ENCODE results near the gene NT5C3B. TPM values are rescaled to one million over a fixed set of nuclear protein-coding genes. Genes with fewer than 3 reads are reported as not detected.

The NT5C3B gene
- total RNA-seq, 2 experiments from 2014 or later: 0.16 to 12.1 TPM

DNA sequence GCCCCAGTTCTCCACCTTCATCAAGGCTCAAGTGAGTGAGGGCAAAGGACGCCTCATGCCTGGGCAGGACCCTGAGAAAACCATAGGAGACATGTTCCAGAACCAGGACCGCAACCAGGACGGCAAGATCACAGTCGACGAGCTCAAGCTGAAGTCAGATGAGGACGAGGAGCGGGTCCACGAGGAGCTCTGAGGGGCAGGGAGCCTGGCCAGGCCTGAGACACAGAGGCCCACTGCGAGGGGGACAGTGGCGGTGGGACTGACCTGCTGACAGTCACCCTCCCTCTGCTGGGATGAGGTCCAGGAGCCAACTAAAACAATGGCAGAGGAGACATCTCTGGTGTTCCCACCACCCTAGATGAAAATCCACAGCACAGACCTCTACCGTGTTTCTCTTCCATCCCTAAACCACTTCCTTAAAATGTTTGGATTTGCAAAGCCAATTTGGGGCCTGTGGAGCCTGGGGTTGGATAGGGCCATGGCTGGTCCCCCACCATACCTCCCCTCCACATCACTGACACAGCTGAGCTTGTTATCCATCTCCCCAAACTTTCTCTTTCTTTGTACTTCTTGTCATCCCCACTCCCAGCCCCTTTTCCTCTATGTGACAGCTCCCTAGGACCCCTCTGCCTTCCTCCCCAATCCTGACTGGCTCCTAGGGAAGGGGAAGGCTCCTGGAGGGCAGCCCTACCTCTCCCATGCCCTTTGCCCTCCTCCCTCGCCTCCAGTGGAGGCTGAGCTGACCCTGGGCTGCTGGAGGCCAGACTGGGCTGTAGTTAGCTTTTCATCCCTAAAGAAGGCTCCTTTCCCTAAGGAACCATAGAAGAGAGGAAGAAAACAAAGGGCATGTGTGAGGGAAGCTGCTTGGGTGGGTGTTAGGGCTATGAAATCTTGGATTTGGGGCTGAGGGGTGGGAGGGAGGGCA, 13.6 kb downstream of the NT5C3B start:
- Histone ChIP-seq H3K36me3 (ENCODE audit: insufficient read depth, low read length) (no peaks in the 10 kb centered on the region), H3K27ac (ENCODE audit: low read depth, low read length, poor library complexity, severe bottlenecking) (no peak overlapping the region), H3K9me2 (ENCODE audit: insufficient read depth, low read length) (no peaks in the 10 kb centered on the region), H4K20me1 (ENCODE audit: insufficient read depth, low read length) (no peaks in the 10 kb centered on the region), H3K9me3 (ENCODE audit: low read length) (no peaks in the 10 kb centered on the region), H2AFZ (ENCODE audit: low read length) (no peak overlapping the region), H3K4me3 (ENCODE audit: low read depth, low read length, poor library complexity, severe bottlenecking) (no peak overlapping the region), H3K79me2 (ENCODE audit: insufficient read depth, low read depth, low read length) (no peaks in the 10 kb centered on the region), H3K4me1 (ENCODE audit: insufficient read depth, low read length, poor library complexity, severe bottlenecking) (no peaks in the 10 kb centered on the region), H3K4me2 (ENCODE audit: low read length) (no peak overlapping the region)
- intact Hi-C loops (cut with micrococcal nuclease; ENCODE audit: unreplicated experiment): no loop called here
- no peak for TF ChIP-seq EZH2phosphoT487 (IDR thresholded peaks at IDR 0.05; ENCODE audit: borderline replicate concordance, low read depth, low read length)
- TF ChIP-seq CTCF (conservative IDR thresholded peaks at IDR 0.05; ENCODE audit: low read length): no peak
- no peak for DNase-seq (ENCODE audit: low spot score)
- BruUV-seq (replicated peaks): no TSS peak
- ChIA-PET POLR2A (interaction anchor here (0.7 kb wide), 1 partner anchor 11 kb away, joined by 3 read pairs; the partner anchor contains the start of gene P3H4), CTCF (ENCODE audit: unreplicated experiment) (no interaction called here)

DNA sequence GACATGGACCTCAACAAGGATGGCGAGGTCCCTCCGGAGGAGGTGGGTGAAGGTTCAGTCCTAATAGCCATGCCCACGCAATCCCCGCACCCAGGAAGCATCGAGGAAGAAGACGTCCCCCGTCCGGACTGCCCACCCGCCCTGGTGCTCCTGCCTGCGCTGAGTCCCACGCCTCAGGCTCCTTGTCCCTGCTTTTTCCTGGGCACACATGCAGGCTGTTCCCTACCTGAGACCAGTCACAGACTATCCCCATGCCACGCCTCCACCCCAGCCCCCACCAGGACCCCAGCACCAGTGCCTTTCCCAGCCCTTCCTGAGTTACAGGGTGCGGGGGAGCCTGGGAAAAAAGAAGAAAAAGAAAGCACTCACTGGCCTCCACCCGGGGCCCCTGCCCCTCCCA, 14.3 kb downstream of the NT5C3B start:
- Histone ChIP-seq H3K79me2 (ENCODE audit: insufficient read depth, low read depth, low read length) (no peaks in the 10 kb centered on the region), H4K20me1 (ENCODE audit: insufficient read depth, low read length) (no peaks in the 10 kb centered on the region), H3K27ac (ENCODE audit: low read depth, low read length, poor library complexity, severe bottlenecking) (no peak overlapping the region), H3K4me2 (ENCODE audit: low read length) (no peak overlapping the region), H3K9me2 (ENCODE audit: insufficient read depth, low read length) (no peaks in the 10 kb centered on the region), H3K9me3 (ENCODE audit: low read length) (no peaks in the 10 kb centered on the region), H2AFZ (ENCODE audit: low read length) (no peak overlapping the region), H3K4me1 (ENCODE audit: insufficient read depth, low read length, poor library complexity, severe bottlenecking) (no peaks in the 10 kb centered on the region), H3K4me3 (ENCODE audit: low read depth, low read length, poor library complexity, severe bottlenecking) (no peak overlapping the region), H3K36me3 (ENCODE audit: insufficient read depth, low read length) (no peaks in the 10 kb centered on the region)
- TF ChIP-seq CTCF (conservative IDR thresholded peaks at IDR 0.05; ENCODE audit: low read length): no peak
- TF ChIP-seq EZH2phosphoT487 (IDR thresholded peaks at IDR 0.05; ENCODE audit: borderline replicate concordance, low read depth, low read length): no peak
- BruUV-seq (replicated peaks): no TSS peak
- intact Hi-C loops (cut with micrococcal nuclease; ENCODE audit: unreplicated experiment): no loop called here
- POLR2A ChIA-PET: no interaction called here
- CTCF ChIA-PET (ENCODE audit: unreplicated experiment): no interaction called here
- DNase-seq (ENCODE audit: low spot score): no peak

GRCh38 chr17:41818024-41818423, 18.0 kb downstream of the NT5C3B start:
- no peak for TF ChIP-seq EZH2phosphoT487 (IDR thresholded peaks at IDR 0.05; ENCODE audit: borderline replicate concordance, low read depth, low read length)
- no peak for TF ChIP-seq CTCF (conservative IDR thresholded peaks at IDR 0.05; ENCODE audit: low read length)
- Histone ChIP-seq H3K9me2 (ENCODE audit: insufficient read depth, low read length) (no peaks in the 10 kb centered on the region), H3K79me2 (ENCODE audit: insufficient read depth, low read depth, low read length) (no peaks in the 10 kb centered on the region), H4K20me1 (ENCODE audit: insufficient read depth, low read length) (no peaks in the 10 kb centered on the region), H3K4me1 (ENCODE audit: insufficient read depth, low read length, poor library complexity, severe bottlenecking) (no peaks in the 10 kb centered on the region), H3K4me3 (ENCODE audit: low read depth, low read length, poor library complexity, severe bottlenecking) (no peak overlapping the region), H3K27ac (ENCODE audit: low read depth, low read length, poor library complexity, severe bottlenecking) (no peak overlapping the region), H3K9me3 (ENCODE audit: low read length) (no peaks in the 10 kb centered on the region), H2AFZ (ENCODE audit: low read length) (no peak overlapping the region), H3K36me3 (ENCODE audit: insufficient read depth, low read length) (no peaks in the 10 kb centered on the region), H3K4me2 (ENCODE audit: low read length) (no peak overlapping the region)
- intact Hi-C loops (cut with micrococcal nuclease; ENCODE audit: unreplicated experiment): no loop called here
- DNase-seq (ENCODE audit: low spot score): no peak
- ChIA-PET POLR2A (interaction anchor here (0.8 kb wide), 1 partner anchor 293 kb away, joined by 4 read pairs; no protein-coding TSS in a partner anchor), CTCF (ENCODE audit: unreplicated experiment) (no interaction called here)
- BruUV-seq (replicated peaks): no TSS peak
